Peyer's patch (tissue), 4 donors: ENCODE measurements around the gene GDPD3.

ENCODE experiments used
- CTCF ChIP-seq, 6 experiments: fragments of 450-650 bp in 4 of 6; fragments of 200-600 bp in 2 of 6; sonication (generic) in 1 of 6; IDR thresholded peaks; one replicate each; pipeline ENCODE4 v1.5.1; 2017 to 2019; ENCODE audit warnings: antibody characterized with exemption in 6 of 6, mild to moderate bottlenecking in 3 of 6, moderate library complexity in 1 of 6
- POLR2A ChIP-seq, 2 donors: fragments of 450-650 bp; IDR thresholded peaks; one replicate each; pipeline ENCODE4 v1.5.1; 2017; ENCODE audit warnings: antibody characterized with exemption in 2 of 2, mild to moderate bottlenecking in 2 of 2, moderate library complexity in 2 of 2

- TF ChIP-seq CTCF (IDR thresholded peaks at IDR 0.05) (no peak), POLR2A (IDR thresholded peaks at IDR 0.05) (no peak)
Observed at GRCh38 chr16:30068333-30068732, 45.0 kb downstream of the GDPD3 start.
